HG02973 (cell line): Measurements from ENCODE around the gene CCDC57.

ENCODE experiments used
- ATAC-seq: cut with Tn5 transposase; IDR thresholded peaks from one replicate; pipeline ENCODE4 v1.9.1; 2021; ENCODE audit warnings: moderate library complexity; ENCODE audit not compliant: unreplicated experiment

Gene CCDC57

GRCh38 chr17:82112181-82112913, 100.3 kb downstream of the CCDC57 start:
- ATAC-seq, result no peak

GRCh38 chr17:82110298-82110697, 102.3 kb downstream of the CCDC57 start:
- ATAC-seq, result no peak

- no peak for ATAC-seq
Measured at GRCh38 chr17:82108961-82109475, 103.6 kb downstream of the CCDC57 start.

DNA sequence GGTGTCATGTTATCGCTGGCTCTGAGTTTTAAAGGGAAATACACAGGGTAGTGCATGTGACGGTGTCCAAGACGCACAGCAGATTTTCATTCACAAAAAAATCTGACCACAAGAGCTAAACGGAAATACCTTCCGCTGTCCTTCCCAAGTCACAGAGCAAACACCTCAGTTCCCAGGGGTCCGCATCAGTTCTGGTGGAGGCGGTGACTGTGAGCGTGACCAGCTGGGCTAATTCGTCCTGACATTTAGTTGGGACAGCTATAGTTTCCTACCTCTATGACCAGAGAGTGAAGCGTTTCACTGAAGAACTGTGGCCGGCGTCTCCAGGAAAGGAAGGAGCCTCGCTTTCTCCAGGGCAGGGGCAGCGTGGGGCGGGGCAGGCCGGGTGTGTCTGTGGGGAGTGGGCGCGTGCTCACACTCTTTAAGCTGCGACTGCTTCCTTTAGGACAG, 104.1 kb downstream of the CCDC57 start:
- ATAC-seq, result no peak

DNA sequence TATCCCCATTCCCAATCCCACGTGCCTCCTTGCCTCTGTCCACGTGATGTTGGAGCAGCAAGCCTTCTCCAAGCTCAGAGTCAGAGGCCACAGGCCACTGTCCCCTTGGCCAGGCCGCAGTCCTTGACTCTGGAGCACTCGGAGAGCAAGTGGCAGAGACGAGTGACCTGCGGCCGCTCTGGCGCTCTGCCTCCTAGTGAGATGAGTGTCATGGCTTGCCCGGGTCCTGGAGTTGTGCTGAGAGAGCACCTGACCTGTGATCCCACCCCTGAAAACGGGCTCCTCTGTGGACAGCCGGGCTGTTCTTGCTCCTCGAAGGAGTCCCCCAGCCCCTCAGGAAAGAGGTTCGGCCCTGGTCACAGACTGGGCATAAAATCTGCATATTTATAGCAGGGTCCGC, 104.6 kb downstream of the CCDC57 start:
- no peak for ATAC-seq

GRCh38 chr17:82107341-82107860, 105.2 kb downstream of the CCDC57 start:
- no peak for ATAC-seq

DNA sequence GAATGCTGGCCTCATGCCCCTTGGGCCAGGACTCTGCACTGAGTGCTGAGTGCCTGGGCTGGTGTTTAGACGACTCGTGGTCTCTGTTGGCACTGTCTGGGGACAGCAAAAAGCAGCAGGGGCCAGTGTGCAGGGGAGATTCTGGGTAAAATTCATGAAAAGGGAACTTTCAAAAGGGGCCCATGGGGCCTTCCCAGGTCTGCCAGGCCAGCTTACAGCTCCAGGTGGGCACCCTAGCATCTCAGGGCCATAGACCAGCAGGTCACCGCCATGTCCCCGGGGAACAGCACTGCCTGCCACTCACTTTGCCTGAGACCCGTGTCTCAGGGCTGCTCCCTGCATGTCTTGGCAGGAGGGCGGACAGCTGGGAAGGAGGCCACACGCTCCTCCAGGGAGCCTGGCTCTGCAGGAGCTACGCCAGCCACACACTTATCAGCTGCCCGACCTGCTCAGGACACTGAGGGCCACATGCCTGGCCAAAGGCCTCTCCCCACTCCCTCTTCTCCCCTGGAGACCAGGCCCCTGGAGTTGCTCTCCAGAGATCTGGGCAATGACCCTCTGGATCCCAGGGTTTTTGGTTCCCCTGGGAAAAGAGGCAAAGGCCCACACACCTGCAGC, 105.8 kb downstream of the CCDC57 start:
- ATAC-seq, result no peak

GRCh38 chr17:82105882-82106687, 106.6 kb downstream of the CCDC57 start:
- ATAC-seq, result peak; percentile 65

DNA sequence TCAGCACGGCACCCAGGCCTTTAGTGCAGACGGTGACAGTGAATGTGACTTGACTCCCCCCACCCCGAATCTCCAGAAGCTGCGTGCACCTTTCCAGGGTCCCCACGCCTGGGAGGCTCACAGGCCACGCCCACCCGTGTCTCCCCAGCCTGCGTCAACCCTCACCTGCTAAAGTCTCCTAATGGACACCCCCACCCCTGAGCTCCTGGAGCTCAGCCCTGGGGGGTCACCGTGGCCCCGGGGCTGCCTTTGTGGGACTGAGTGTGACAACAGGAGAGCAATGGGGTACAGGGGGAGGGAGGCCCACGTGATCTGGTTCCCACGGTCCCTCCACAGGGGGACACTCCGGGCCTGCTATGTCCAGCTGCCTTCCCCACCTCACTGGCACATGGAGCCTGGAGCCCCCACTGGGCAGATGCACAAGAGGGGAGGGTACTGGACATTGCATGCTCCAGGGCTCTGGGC, 107.2 kb downstream of the CCDC57 start:
- no peak for ATAC-seq

DNA sequence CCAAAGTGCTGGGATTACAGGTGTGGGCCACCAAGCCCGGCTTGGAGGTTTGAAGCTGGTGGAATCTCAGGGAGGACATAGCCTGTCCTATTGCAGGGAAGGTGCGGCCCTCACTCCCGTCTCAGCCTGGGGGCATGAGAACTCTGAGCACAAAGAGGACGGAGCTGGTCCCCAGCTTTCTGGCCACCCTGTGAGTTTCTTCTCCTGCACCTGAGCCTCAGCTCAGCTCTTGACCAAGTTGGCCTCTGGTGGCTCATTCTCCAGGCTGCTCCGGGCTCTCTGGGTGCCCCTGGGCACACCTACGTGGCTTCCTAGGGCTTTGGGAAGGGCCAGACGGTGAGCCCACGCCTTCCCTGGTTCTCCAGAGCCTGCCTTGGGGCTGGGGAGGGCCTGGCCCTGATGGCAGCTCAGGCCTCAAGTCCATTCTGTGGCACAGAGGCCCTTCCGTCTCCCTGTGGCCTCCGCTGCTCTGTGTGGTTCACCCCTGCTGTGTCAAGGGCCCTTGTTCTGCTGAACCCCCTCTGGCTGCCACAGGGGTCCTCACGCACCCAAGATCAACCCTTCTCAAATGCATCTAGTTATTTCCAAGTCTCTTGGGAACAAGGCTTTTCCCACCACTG, 107.7 kb downstream of the CCDC57 start:
- ATAC-seq, result no peak

DNA sequence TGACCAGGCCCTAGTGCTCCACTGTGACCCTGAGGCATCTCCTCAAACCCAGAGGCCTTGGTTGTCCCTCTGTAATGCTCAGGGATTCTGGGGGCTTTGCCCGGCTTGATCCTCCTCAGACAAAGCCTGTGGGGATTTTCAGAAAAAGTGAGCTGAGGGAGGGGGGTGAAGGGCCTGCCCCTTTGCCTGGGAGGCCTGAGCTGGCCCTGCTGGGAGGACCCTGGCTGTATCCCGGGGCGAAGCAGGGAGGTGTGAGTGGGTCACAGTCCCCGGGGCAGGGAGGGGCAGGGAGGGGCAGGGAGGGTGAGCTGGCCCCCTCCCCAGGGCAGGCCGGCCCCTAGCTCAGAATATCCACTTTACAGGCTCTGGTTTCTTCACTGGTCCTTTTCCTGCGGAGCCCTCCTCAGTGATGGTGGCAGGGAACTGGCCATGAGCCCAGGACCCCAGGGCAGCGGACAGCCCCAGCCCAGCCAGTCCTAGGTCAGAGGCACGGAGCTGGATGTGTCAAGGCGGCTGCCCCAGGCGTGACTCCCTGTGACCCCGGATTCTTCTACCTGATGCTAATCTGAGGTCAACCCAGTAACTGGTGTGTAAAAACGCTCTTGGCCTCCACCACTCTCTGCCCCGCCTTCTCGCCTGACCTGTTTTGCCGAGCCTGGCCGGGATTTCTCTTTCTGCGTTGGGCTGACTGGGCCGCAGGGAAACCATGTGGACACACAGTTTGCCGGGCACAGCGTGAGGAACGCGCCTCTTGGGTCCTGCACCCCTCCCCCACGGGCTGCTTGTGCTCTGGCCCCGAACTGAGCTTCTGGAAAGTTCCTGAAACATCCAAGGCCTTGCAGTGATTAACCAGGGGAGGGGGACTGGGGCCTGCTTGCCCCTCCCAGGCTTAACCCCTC, 108.8 kb downstream of the CCDC57 start:
- no peak for ATAC-seq

DNA sequence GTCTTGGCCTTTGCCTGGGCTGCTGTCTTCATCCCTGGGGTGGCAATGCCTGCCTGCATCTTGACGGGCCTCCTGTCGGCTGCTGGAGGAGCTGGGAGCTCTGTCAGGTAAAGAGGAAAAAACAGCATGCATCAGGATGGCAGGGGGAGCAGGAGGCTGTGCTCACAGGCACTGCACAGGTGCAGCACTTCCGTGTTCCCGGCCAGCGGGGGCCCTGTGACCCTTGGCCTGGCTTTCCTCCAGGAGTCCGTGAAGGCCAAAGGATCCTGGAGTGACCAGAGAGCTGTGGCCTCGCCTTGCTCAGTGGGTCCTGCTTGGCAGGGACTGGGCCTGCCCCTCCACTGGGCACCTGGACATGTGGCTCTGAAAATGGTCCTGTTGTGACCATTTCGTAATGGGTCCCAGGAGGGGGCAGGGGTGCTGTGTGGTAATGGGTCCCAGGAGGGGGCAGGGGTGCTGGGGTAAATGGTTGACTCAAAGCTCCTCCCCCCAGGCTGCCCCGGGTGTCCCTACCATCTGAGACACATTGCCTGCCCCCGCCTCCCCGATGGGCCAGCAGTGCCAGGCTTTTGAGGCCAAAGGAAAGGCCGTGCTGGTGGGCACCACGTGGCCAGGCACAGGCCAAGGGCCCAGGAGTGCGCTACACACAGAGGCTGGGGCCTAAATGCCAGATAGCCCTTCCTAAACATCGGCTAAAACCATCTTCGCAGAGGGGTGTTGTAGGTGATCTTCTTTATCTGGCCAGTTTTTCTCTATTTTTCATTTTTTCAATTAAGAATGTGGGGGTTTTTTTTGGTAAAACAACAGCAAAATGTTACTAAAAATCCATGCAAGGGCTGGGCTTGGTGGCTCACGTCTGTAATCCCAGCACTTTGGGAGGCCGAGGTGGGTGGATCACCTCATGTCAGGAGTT, 110.6 kb downstream of the CCDC57 start:
- ATAC-seq, result no peak

GRCh38 chr17:82101301-82101715, 111.3 kb downstream of the CCDC57 start:
- ATAC-seq, result no peak

GRCh38 chr17:82100502-82101298, 111.9 kb downstream of the CCDC57 start:
- ATAC-seq, result no peak

DNA sequence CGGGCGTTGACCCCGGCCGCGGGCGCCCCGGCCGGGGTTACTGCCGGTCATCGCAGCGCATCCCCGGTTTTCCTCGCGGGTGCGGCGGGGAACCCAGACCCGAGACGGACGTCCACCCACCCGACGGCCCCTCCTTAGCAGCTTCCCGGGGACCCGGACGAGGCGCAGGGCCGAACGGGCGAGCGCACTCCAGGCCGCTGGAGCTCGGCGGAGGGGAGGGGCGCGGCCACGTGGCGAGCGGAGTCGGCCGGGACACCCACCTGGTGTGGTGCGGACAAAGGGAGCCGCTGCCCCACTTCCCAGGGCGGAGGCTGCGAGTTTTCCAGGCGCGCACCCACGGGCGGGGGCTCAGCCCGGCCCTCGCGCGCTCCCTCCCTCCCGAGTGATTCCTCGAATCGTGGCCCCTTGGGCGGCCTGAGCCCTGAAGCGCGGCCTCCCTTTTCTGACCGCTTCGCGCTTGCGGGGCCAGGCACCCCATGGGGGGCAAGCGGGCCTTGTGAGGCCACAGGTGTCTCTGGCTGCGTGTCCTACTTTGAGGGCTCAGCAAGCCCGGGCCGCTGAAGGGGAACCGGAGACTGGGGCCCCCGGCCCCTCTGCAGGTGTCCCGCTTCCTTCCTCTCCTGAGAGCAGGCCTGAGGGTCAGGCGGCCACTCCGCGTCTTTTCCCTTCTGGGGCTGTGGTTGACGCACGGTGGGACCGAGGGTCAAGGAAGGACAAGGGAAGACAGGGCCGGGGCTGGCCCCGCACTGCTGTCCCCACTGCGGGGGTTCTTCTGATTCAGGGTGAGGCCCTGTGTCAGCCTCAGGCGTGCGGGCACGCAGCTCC, 113.5 kb downstream of the CCDC57 start:
- ATAC-seq, result no peak

GRCh38 chr17:82098169-82098938, 114.3 kb downstream of the CCDC57 start, which contains the start of gene FASN:
FASN (minus strand) TSS chr17:82098236; CDS start chr17:82096445, 1,791 bp downstream.
- ATAC-seq, result peak; percentile 61
